H1 (cell line): Measurements from ENCODE around the gene WDR27. TPM values are rescaled to one million over a fixed set of nuclear protein-coding genes. Genes with fewer than 3 reads are reported as not detected.
A peak's percentile ranks its signal among the peaks of the same experiment; 100 is the strongest.

Experiments used
- CTCF ChIA-PET: fragments of 300-600 bp; sonication (Branson Sonifier 250); formaldehyde crosslinking; loops from one replicate; lab custom pipeline; 2021; ENCODE audit not compliant: partially characterized antibody; lab: Charles Lee
- POLR2A ChIA-PET: fragments of 300-600 bp; sonication (Branson Sonifier 250); formaldehyde crosslinking; loops from one replicate; lab custom pipeline; 2021; ENCODE audit warnings: inconsistent platforms; ENCODE audit not compliant: partially characterized antibody; lab: Charles Lee
- DNase-seq, 2 experiments: peaks; one replicate each; pipeline versions ENCODE4 v3.0.0 to v3.0.0-alpha.2; 2010 to 2022; ENCODE audit warnings: low spot score in 2 of 2, low read depth in 1 of 2, mixed read lengths in 1 of 2
- FAIRE-seq: peaks from 2 replicates; lab custom pipeline; 2011; peaks lifted over from hg19 to GRCh38; lab: Jason Lieb, UNC
- H2AFZ ChIP-seq: 2 replicates; pipeline ENCODE4 v1.8.1; 2012; ENCODE audit warnings: low read length, inconsistent platforms
- H2AK5ac ChIP-seq: 2 replicates; pipeline ENCODE4 v1.6.1; 2013; ENCODE audit warnings: low read depth, low read length
- H2BK120ac ChIP-seq: replicated peaks from 2 replicates; pipeline ENCODE3; 2013; ENCODE audit warnings: low read depth, low read length, inconsistent platforms
- H2BK12ac ChIP-seq: 2 replicates; pipeline ENCODE4 v1.6.1; 2013; ENCODE audit warnings: low read depth, low read length
- H2BK15ac ChIP-seq: 2 replicates; pipeline ENCODE4 v1.6.1; 2013; ENCODE audit warnings: low read length
- H2BK20ac ChIP-seq: 2 replicates; pipeline ENCODE4 v1.6.1; 2013; ENCODE audit warnings: low read length
- H2BK5ac ChIP-seq: 2 replicates; pipeline ENCODE4 v1.6.1; 2013; ENCODE audit warnings: low read depth, low read length
- H3K14ac ChIP-seq: 2 replicates; pipeline ENCODE4 v1.6.1; 2013; ENCODE audit warnings: inconsistent platforms; ENCODE audit not compliant: insufficient read length
- H3K18ac ChIP-seq: 2 replicates; pipeline ENCODE4 v1.6.1; 2013; ENCODE audit warnings: low read length; ENCODE audit errors: extremely low read depth
- H3K23ac ChIP-seq: 2 replicates; pipeline ENCODE4 v1.6.1; 2013; ENCODE audit warnings: inconsistent platforms; ENCODE audit not compliant: insufficient read length
- H3K23me2 ChIP-seq: 2 replicates; pipeline ENCODE4 v1.6.1; 2013; ENCODE audit warnings: low read depth, low read length
- H3K27ac ChIP-seq: 2 replicates; pipeline ENCODE4 v1.6.1; 2011; ENCODE audit warnings: low read depth, low read length, inconsistent platforms
- H3K27me3 ChIP-seq, 4 experiments: replicated peaks in 1 of 4; 1 replicate in 1 of 4; 2 replicates in 3 of 4; pipeline versions ENCODE4 v1.6.1 to v1.8.1; 2011 to 2013; ENCODE audit warnings: low read length in 3 of 4, mild to moderate bottlenecking in 3 of 4, inconsistent platforms in 2 of 4, mixed read lengths in 2 of 4, moderate library complexity in 1 of 4; ENCODE audit not compliant: control insufficient read depth in 3 of 4, insufficient read depth in 3 of 4; ENCODE audit errors: extremely low read depth in 1 of 4
- H3K36me3 ChIP-seq, 4 experiments: 2 replicates each; pipeline versions ENCODE4 v1.6.1 to v1.8.1; 2011 to 2013; ENCODE audit warnings: mild to moderate bottlenecking in 4 of 4, low read length in 3 of 4, moderate library complexity in 2 of 4, control low read depth in 1 of 4, inconsistent platforms in 1 of 4; ENCODE audit not compliant: insufficient read depth in 4 of 4, control insufficient read depth in 2 of 4
- H3K4ac ChIP-seq: replicated peaks from 2 replicates; pipeline ENCODE3; 2013; ENCODE audit warnings: low read length, low read depth, mixed read lengths, inconsistent platforms; ENCODE audit not compliant: insufficient read length
- H3K4me1 ChIP-seq, 4 experiments: replicated peaks in 1 of 4; 1 replicate in 1 of 4; 2 replicates in 3 of 4; pipeline versions ENCODE4 v1.6.1 to v1.8.1; 2011 to 2013; ENCODE audit warnings: low read length in 3 of 4, inconsistent platforms in 2 of 4, mixed read lengths in 1 of 4; ENCODE audit not compliant: insufficient read depth in 4 of 4, control insufficient read depth in 3 of 4
- H3K4me2 ChIP-seq, 2 experiments: 2 replicates each; pipeline versions ENCODE4 v1.6.1 to v1.8.1; 2011 to 2013; ENCODE audit warnings: low read depth in 2 of 2, low read length in 2 of 2, control low read depth in 1 of 2, inconsistent platforms in 1 of 2, mild to moderate bottlenecking in 1 of 2; ENCODE audit not compliant: insufficient read depth in 1 of 2
- H3K4me3 ChIP-seq, 4 experiments: fragments of 200-600, 300-600 bp in 1 of 4; sonication (generic), shearing (Covaris generic), sonication (Bioruptor Twin) in 1 of 4; 2 replicates each; pipeline versions ENCODE4 v1.5.1 to v1.8.1; 2011 to 2016; ENCODE audit warnings: low read length in 4 of 4, low read depth in 3 of 4, control low read depth in 2 of 4, inconsistent platforms in 2 of 4, mild to moderate bottlenecking in 2 of 4, mixed read lengths in 1 of 4, moderate library complexity in 1 of 4; ENCODE audit not compliant: insufficient read depth in 2 of 4; ENCODE audit errors: extremely low read depth in 1 of 4
- H3K56ac ChIP-seq: replicated peaks from 2 replicates; pipeline ENCODE3; 2013; ENCODE audit warnings: low read depth, mild to moderate bottlenecking, mixed read lengths, low read length, inconsistent platforms; ENCODE audit not compliant: insufficient read length
- H3K79me1 ChIP-seq: 2 replicates; pipeline ENCODE4 v1.6.1; 2013; ENCODE audit warnings: low read depth, low read length, control low read depth
- H3K79me2 ChIP-seq, 2 experiments: 2 replicates each; pipeline versions ENCODE4 v1.6.1 to v1.8.1; 2012 to 2013; ENCODE audit warnings: low read length in 2 of 2, mild to moderate bottlenecking in 2 of 2, inconsistent platforms in 1 of 2; ENCODE audit not compliant: insufficient read depth in 2 of 2, control insufficient read depth in 1 of 2
- H3K9ac ChIP-seq, 4 experiments: replicated peaks in 1 of 4; 1 replicate in 1 of 4; 2 replicates in 3 of 4; pipeline versions ENCODE4 v1.6.1 to v1.8.1; 2011 to 2013; ENCODE audit warnings: low read depth in 3 of 4, low read length in 3 of 4, control low read depth in 2 of 4, mild to moderate bottlenecking in 2 of 4, moderate library complexity in 2 of 4, inconsistent platforms in 1 of 4; ENCODE audit errors: extremely low read depth in 1 of 4
- H3K9me3 ChIP-seq, 2 experiments: 2 replicates each; pipeline versions ENCODE4 v1.6.1 to v1.8.1; 2012 to 2013; ENCODE audit warnings: mild to moderate bottlenecking in 2 of 2, moderate library complexity in 2 of 2, control low read depth in 1 of 2, inconsistent platforms in 1 of 2, low read depth in 1 of 2, low read length in 1 of 2, mixed read lengths in 1 of 2; ENCODE audit not compliant: insufficient read depth in 2 of 2
- H4K20me1 ChIP-seq, 2 experiments: replicated peaks in 1 of 2; 2 replicates each; pipeline versions ENCODE3 to v1.8.1; 2011 to 2013; ENCODE audit warnings: inconsistent platforms in 2 of 2, low read length in 2 of 2, mild to moderate bottlenecking in 1 of 2; ENCODE audit not compliant: insufficient read depth in 2 of 2, control insufficient read depth in 1 of 2
- H4K5ac ChIP-seq: 2 replicates; pipeline ENCODE4 v1.6.1; 2013; ENCODE audit warnings: low read length, low read depth, mixed read lengths, inconsistent platforms; ENCODE audit not compliant: insufficient read length
- H4K8ac ChIP-seq: 2 replicates; pipeline ENCODE4 v1.8.0; 2013; ENCODE audit warnings: mild to moderate bottlenecking, moderate library complexity, low read length, inconsistent platforms; ENCODE audit not compliant: insufficient read depth; ENCODE audit errors: extremely low read depth
- H4K91ac ChIP-seq: replicated peaks from 2 replicates; pipeline ENCODE3; 2013; ENCODE audit warnings: low read length, mixed read lengths, inconsistent platforms; ENCODE audit not compliant: insufficient read length
- BCL11A ChIP-seq, 2 experiments: IDR thresholded peaks; one replicate each; pipeline ENCODE4 v1.6.1; 2011; ENCODE audit warnings: low read depth in 2 of 2, low read length in 2 of 2, mild to moderate bottlenecking in 2 of 2
- CBX5 ChIP-seq: fragments of 300-800, 300-1000 bp; sonication (generic); IDR thresholded peaks from 2 replicates; pipeline ENCODE4 v1.7.1; 2016; ENCODE audit warnings: antibody characterized with exemption, low read length, low read depth
- CHD1 ChIP-seq: IDR thresholded peaks from 2 replicates; pipeline ENCODE4 v1.6.1; 2012; ENCODE audit warnings: low read depth, low read length, improper control_type of control experiment
- CHD2 ChIP-seq: IDR thresholded peaks from 2 replicates; pipeline ENCODE4 v1.6.1; 2012; ENCODE audit warnings: low read length, improper control_type of control experiment
- CTCF ChIP-seq, 3 experiments: IDR thresholded peaks; 1 replicate in 2 of 3; 2 replicates in 1 of 3; pipeline versions ENCODE4 v1.5.1 to v1.6.1; 2011; ENCODE audit warnings: low read length in 3 of 3, mild to moderate bottlenecking in 3 of 3, inconsistent platforms in 2 of 3, low read depth in 1 of 3, moderate library complexity in 1 of 3; ENCODE audit not compliant: insufficient read depth in 1 of 3; ENCODE audit errors: control extremely low read depth in 1 of 3
- JUN ChIP-seq: IDR thresholded peaks from 2 replicates; pipeline ENCODE4 v1.6.1; 2011; ENCODE audit warnings: low read depth, mild to moderate bottlenecking, improper control_type of control experiment, low read length
- RNF2 ChIP-seq: fragments of 200-900, 300-1000 bp; sonication (generic); IDR thresholded peaks from 2 replicates; pipeline ENCODE4 v1.7.1; 2016; ENCODE audit warnings: borderline replicate concordance, low read depth, mild to moderate bottlenecking, antibody characterized with exemption, low read length; ENCODE audit not compliant: poor library complexity, severe bottlenecking; ENCODE audit errors: missing control alignments
- SUZ12 ChIP-seq: fragments of 200-600 bp; sonication (generic); IDR thresholded peaks from 2 replicates; pipeline ENCODE4 v1.6.1; 2012; ENCODE audit warnings: mild to moderate bottlenecking, inconsistent platforms, low read length, moderate library complexity, mixed read lengths
- USF2 ChIP-seq: IDR thresholded peaks from 2 replicates; pipeline ENCODE4 v1.6.1; 2011; ENCODE audit warnings: low read length, improper control_type of control experiment
- WGBS, 2 experiments: shearing (Covaris generic) in 1 of 2; methylation state at CpG; one replicate each; pipeline versions ENCODE4 v1.1.6 to v1.1.7; 2013 to 2015; ENCODE audit warnings: low lambda C conversion rate in 2 of 2, mixed read lengths in 2 of 2, inconsistent platforms in 1 of 2, low coverage in 1 of 2, missing lambda C conversion rate in 1 of 2; ENCODE audit not compliant: insufficient replicate concordance in 2 of 2, insufficient coverage in 1 of 2, insufficient read length in 1 of 2; ENCODE audit errors: extremely low coverage in 1 of 2, missing lambda C conversion rate in 1 of 2; 5-methylcytosine and 5-hydroxymethylcytosine counted together
- polyA plus RNA-seq, 7 experiments: library from polyadenylated mRNA; depleted of rRNA in 3 of 7; stranded (reverse) in 5 of 7; unstranded in 2 of 7; fragments of >200 nt in 5 of 7; fragments of 200-250 nt in 2 of 7; gene quantifications; 1 replicate in 5 of 7; 2 replicates in 1 of 7; 4 replicates in 1 of 7; pipeline versions ENCODE4 v1.2.1 to v1.2.3, GENCODE V29; 2011 to 2013; ENCODE audit warnings: missing spikeins in 2 of 7, mixed read lengths in 2 of 7
- total RNA-seq: library from RNA; stranded (reverse); fragmentation: NEBNext Ultra II Directional; extraction: Animal tissue kit (Norgen Biotek cat#: 25700); gene quantifications from 2 replicates; pipeline ENCODE4 v1.2.1, GENCODE V29; 2021

Gene WDR27
- total and polyA plus RNA-seq, 2 of the 8 experiments (the other 6 are each of a cell fraction or from before 2014, with no cell fraction given) = 53.6 to 68.6 TPM

- Histone ChIP-seq H3K9ac (no peak overlapping the region), H2AK5ac (no peak overlapping the region), H2BK120ac (no peak overlapping the region), H3K18ac (no peak overlapping the region), H3K79me2 (peaks cover 0 to 57% of the 10 kb centered on the region in 2 experiments; a peak in 3 of 4 replicates), H3K23me2 (no peaks in the 10 kb centered on the region), H3K14ac (no peak overlapping the region), H3K4me2 (no peak overlapping the region), H4K5ac (no peak overlapping the region), H2AFZ (no peak overlapping the region), H3K4me1 (no peaks in the 10 kb centered on the region), H4K8ac (no peak overlapping the region; the same call in 1 of the 2 replicates), H2BK15ac (no peak overlapping the region), H3K27me3 (no peaks in the 10 kb centered on the region), H2BK12ac (no peak overlapping the region), H3K9me3 (no peaks in the 10 kb centered on the region; a peak in 1 of 4 replicates), H3K23ac (no peak overlapping the region), H2BK20ac (no peak overlapping the region), H3K36me3 (peaks cover 0 to 30% (median 15%) of the 10 kb centered on the region in 4 experiments; a peak in 7 of 8 replicates), H4K91ac (no peak overlapping the region), H3K56ac (no peak overlapping the region), H3K27ac (no peak overlapping the region), H3K4me3 (no peak overlapping the region), H4K20me1 (peaks cover 2 to 7% of the 10 kb centered on the region in 2 experiments), H3K4ac (no peak overlapping the region), H2BK5ac (no peak overlapping the region; the same call in 1 of the 2 replicates), H3K79me1 (no peaks in the 10 kb centered on the region; the same call in 1 of the 2 replicates)
- DNase-seq = peak in 1 of 2 experiments; percentile 23
- ChIA-PET CTCF (interaction anchor here (0.6 to 1.2 kb wide), 2 partner anchors 13 to 41 kb away, joined by 3 to 5 read pairs; no protein-coding TSS in a partner anchor), POLR2A (interaction anchor here (0.9 kb wide), 1 partner anchor 18 kb away, joined by 3 read pairs; the partner anchor contains the start of genes C6orf120 and WDR27)
- 89% methylated on average over 2 of the region's 3 CpGs; no CpG with 5 or more reads in 1 of the 2 experiments for WGBS, 2 experiments
- FAIRE-seq = no peak
- TF ChIP-seq BCL11A (IDR thresholded peaks at IDR 0.05; ENCODE audit: low read depth in 2 of 2, low read length in 2 of 2) (no peak), JUN (no peak), CTCF (IDR thresholded peaks at IDR 0.05; ENCODE audit: control extremely low read depth in 1 of 3, insufficient read depth in 1 of 3, low read depth in 1 of 3, low read length in 3 of 3) (no peak), RNF2 (no peak), USF2 (no peak), CBX5 (no peak), SUZ12 (no peak), CHD1 (no peak), CHD2 (no peak)
Observed at GRCh38 chr6:169684056-169684455, 17.8 kb downstream of the WDR27 start.
